Spleen (tissue), 7 donors: ENCODE results near the gene BRD3OS.

Source experiments
- POLR2A ChIP-seq, 3 donors: fragments of 450-650 bp; IDR thresholded peaks; one replicate each; pipeline ENCODE4 v1.5.1; 2017; ENCODE audit warnings: antibody characterized with exemption in 3 of 3, mild to moderate bottlenecking in 1 of 3
- POLR2AphosphoS5 ChIP-seq, 3 donors: sonication (generic); formaldehyde crosslinking; IDR thresholded peaks; one replicate each; pipeline ENCODE4 v1.5.1; 2017; ENCODE audit warnings: antibody characterized with exemption in 3 of 3
- TF ChIP-seq, protein P1 (sequence below), 11 experiments: fragments of 200-600 bp in 7 of 11; fragments of 450-650 bp in 4 of 11; sonication (generic) in 4 of 11; IDR thresholded peaks in 8 of 11; conservative IDR thresholded peaks in 3 of 11; 1 replicate in 7 of 11; 2 replicates in 4 of 11; pipeline versions ENCODE4 v1.4.0 to v1.8.0; 2016 to 2021; ENCODE audit warnings: antibody characterized with exemption in 11 of 11, inconsistent platforms in 4 of 11, mild to moderate bottlenecking in 1 of 11
- donor health status: DM: no; HTN: no; CAD: no; lungs with moderate emphysema.
- donor health status: DM: no; HTN: no; CAD: no.
- donor health status: DM: no; HTN: no; CAD: no.

DNA sequence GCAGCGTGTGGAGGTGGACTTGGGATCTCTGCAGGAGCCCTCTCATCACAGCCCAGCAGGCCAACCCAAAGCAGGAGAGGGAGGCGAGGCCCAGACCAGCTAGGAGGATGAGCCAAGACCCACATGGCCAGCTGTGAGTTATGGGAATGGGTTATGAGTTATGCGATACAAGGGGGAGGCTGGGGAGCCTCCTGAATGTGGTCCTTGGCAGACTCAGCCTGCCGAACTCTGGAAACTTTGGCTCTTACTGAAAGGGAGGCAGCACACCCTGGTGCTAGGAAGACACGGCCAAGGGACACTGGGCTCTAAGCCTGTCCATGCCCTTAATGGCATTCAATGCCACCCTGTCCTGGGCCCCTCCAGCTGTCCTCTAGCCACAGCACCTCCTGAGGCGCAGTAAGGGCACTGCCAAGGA is 25.4 kb upstream of the BRD3OS start:
- no peak for TF ChIP-seq POLR2AphosphoS5 (IDR thresholded peaks at IDR 0.05)
- TF ChIP-seq, protein P1, sequence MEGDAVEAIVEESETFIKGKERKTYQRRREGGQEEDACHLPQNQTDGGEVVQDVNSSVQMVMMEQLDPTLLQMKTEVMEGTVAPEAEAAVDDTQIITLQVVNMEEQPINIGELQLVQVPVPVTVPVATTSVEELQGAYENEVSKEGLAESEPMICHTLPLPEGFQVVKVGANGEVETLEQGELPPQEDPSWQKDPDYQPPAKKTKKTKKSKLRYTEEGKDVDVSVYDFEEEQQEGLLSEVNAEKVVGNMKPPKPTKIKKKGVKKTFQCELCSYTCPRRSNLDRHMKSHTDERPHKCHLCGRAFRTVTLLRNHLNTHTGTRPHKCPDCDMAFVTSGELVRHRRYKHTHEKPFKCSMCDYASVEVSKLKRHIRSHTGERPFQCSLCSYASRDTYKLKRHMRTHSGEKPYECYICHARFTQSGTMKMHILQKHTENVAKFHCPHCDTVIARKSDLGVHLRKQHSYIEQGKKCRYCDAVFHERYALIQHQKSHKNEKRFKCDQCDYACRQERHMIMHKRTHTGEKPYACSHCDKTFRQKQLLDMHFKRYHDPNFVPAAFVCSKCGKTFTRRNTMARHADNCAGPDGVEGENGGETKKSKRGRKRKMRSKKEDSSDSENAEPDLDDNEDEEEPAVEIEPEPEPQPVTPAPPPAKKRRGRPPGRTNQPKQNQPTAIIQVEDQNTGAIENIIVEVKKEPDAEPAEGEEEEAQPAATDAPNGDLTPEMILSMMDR (IDR thresholded peaks at IDR 0.05 in 8 of 11, conservative IDR thresholded peaks at IDR 0.05 in 3 of 11) = no peak
- TF ChIP-seq POLR2A (IDR thresholded peaks at IDR 0.05) = no peak
